GM10266 (cell line): ENCODE data around the gene LYL1.

ENCODE experiments used
- DNase-seq: peaks from one replicate; pipeline ENCODE4 v3.0.0; 2012; ENCODE audit errors: extremely low spot score
- CTCF ChIP-seq: IDR thresholded peaks from 2 replicates; pipeline ENCODE4 v1.5.1; 2012; ENCODE audit warnings: mild to moderate bottlenecking, low read depth; ENCODE audit not compliant: control insufficient read depth, insufficient read depth; ENCODE audit errors: missing control alignments

The LYL1 gene

GRCh38 chr19:13134626-13135025, 32.0 kb upstream of the LYL1 start:
- DNase-seq = no peak
- no peak for TF ChIP-seq CTCF

DNA sequence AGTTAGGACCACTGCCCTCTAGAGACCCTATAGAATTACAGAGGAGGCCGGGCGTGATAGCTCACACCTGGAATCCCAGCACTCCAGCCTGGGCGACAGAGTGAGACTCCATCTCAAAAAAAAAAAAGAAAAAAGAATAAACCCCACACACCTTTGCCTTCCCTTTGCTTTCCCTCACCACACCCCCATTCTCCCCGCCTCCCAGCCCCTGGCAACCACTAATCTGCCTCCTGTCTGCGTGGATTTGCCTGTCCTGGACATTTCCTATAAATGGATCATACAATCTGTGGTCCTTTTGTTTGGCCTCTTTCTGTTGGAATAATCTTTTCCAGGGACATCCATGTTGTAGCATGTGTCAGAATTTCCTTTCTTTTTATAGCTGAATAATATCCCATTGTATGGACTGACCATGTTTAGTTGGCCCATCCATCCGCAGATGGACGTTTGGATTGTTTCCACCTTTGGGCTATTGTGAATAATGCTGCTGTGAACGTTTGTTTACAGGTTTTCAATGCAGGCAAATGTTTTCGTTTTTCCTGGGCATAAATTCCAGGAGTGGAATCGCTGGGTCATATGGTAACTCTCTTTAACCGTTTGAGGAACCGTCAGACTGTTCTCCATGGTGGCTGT, 30.7 kb upstream of the LYL1 start:
- no peak for DNase-seq
- no peak for TF ChIP-seq CTCF

DNA sequence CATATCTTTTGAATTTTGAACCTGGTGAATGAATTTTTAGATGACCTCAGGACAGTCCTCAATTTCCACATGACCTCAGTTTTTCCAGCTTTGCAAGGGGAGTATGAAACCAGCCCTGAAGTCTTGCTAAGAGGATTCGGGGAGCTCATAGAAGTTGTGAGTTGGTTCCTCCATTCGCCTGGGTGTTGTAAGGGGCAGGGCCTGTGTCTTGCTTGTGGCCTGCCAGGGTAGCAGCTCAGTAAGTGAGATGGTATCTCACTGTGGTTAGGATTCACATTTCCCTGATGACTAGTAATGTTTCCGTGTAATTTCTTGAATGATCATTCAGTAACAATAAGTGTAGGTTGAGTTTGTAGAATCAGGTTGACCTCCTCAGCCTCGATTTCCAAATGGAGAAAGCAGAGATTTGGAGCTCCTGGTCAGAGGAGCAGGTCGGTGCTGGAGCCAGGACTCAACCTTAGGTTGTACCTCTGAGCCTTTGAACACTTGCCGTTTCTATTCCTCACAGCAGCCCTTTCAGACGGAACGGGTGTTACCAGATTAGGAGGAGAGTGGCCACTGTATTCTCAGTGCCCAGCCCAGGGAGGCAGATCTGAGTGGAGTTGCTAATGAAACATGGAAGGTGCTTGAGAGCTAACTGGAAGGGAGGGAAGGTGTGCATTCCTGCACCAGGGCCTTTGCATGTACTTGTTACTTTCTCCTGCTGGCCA, 30.0 kb upstream of the LYL1 start:
- DNase-seq = no peak
- TF ChIP-seq CTCF = no peak

GRCh38 chr19:13130886-13131490, 28.3 kb upstream of the LYL1 start:
- TF ChIP-seq CTCF = no peak
- DNase-seq = no peak

DNA sequence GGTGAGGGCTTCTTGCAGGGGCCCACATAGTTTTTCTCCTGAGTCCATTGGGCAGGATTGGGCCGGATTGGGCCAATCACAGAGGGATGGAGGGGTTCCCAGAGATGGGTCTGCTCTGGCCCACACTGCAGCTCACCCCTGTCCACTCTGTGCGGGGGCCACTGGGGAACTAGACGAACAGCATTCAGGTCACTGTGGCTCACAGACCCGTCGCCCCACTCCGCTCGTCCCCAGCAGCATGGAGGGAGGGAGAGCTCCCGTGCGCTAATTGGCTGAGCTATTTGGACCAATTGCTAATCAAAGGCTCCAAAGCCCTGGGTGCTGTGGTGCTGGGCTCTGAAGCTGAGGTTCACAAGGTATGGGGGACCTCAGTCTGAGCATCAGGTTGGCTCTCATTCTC, 26.7 kb upstream of the LYL1 start:
- TF ChIP-seq CTCF = no peak

GRCh38 chr19:13128583-13128982, 25.9 kb upstream of the LYL1 start:
- no peak for DNase-seq
- no peak for TF ChIP-seq CTCF

More for the DNA sequence above, 26.7 kb upstream of the LYL1 start:
- no peak for DNase-seq
